A549 treated with AZD2906 at 1 μM for 4 hours (cell line): ENCODE results near the gene GPATCH4. TPM values are rescaled to one million over a fixed set of nuclear protein-coding genes. Genes with fewer than 3 reads are reported as not detected.

Source experiments
- total RNA-seq: library from RNA; stranded (reverse); fragments of 200-300 nt; extraction: Qiagen RNA extraction; gene quantifications from 5 replicates; pipeline ENCODE4 v1.2.3, GENCODE V29; 2022

GPATCH4 gene
- 59.2 to 93.7 TPM (median 63.4 TPM) in 5 replicates for total RNA-seq

DNA sequence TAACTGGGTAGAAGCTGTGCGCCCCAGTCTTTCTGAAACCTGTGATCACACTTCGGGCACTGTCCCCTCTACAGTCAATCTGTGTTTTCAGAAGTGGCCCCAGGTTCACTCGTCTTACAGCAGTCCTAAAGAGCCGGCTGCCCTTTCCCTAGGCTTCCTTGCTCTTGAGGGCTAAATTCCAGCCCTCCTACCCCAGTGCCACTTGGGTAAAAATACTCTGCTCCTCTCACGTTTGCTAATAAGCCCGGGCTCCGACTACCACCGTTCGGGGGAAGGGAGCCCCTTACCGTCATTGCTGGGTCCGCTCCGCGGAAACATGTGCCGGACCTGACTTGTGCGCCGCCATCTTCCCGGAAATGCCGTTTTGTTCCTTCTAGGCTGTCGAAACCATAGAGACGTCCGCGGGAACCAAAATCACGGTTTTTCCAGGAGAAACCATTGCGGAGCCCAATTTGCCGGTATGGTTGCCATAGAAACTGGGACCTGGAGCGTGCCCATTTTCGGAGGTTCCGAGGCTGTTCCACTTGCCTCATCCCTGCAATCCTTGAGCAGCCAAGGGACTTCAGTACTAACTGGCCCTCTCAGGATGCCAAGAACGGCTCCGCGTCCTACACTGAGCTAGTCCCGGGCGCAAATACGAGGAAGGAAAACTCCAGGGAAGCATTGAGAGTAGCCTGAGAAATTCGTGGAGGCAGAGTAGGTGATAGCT, at the start of gene GPATCH4:
Gene GPATCH4 (minus strand): TSS at position 358 of the 709 bp plus-strand sequence.

DNA sequence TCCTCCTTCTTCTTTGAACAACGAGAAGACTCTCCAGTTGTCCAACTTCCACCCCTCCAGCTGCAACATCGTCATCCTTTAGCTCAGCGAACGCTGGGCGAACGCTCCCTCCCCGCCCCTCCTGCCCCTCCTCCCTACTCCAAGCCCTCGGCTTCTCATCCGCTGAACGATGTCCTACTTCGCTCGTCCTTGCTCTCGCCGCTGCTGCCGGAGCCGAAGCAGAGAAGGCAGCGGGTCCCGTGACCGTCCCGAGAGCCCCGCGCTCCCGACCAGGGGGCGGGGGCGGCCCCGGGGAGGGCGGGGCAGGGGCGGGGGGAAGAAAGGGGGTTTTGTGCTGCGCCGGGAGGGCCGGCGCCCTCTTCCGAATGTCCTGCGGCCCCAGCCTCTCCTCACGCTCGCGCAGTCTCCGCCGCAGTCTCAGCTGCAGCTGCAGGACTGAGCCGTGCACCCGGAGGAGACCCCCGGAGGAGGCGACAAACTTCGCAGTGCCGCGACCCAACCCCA, 40.5 kb upstream of the GPATCH4 start, which contains the start of gene BCAN:
Gene BCAN (plus strand): TSS at position 357 of the 504 bp plus-strand sequence. CDS start 3,938 bp downstream, outside the sequence.

GRCh38 chr1:156618853-156619581, 17.7 kb upstream of the GPATCH4 start, which contains the start of gene HAPLN2:
HAPLN2 (plus strand) TSS chr1:156619415; CDS start chr1:156623491, 4,076 bp downstream.

DNA sequence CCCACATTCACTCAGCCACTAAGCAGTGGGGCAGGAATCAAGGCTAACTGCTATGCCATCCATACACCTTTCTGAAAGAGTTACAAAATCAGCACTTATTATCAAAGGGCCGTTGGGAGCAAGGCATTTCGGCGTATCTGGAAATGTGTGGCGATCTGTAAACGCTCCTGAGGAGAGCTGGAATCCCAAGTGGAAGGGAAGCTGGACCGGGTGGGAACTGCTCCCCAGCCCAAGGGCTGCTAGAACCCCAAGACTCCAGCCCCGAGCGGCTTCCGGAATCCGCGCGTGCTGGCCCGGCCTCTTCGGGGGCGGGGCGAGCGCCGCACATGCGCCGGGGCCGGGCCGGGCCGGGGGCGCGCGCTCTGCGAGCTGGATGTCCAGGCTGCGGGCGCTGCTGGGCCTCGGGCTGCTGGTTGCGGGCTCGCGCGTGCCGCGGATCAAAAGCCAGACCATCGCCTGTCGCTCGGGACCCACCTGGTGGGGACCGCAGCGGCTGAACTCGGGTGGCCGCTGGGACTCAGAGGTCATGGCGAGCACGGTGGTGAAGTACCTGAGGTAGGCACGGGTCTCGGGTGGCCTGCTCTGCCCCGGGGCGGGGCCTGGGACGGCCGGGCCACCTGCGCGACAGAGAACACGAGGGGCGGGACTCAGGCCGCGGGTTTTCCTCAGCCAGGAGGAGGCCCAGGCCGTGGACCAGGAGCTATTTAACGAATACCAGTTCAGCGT, 9.7 kb downstream of the GPATCH4 start, which contains the start of gene NAXE:
Gene NAXE (plus strand): TSS at position 345 of the 726 bp plus-strand sequence. CDS start 29 bp downstream, at position 374.

DNA sequence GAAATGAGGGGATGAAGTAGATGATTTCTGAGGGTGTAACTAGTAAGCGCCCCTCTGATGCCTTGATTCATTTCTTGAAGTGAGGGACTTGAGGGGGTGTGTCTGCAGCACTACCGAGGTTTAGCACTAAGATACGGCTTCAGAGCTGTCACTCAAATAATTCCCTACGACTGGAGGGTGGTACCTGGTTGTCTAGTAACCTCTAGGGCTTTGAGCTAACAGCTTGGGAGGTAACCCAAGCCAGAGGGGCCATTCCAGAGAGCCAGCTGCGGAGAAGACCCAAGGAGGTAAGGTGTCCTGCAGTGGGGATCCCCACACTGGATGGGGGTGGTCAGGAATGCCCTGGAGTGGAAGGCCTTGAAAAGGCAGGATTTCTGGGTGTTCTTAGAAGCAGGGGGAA, 21.8 kb downstream of the GPATCH4 start, which contains the start of gene TTC24:
Gene TTC24 (plus strand): TSS at position 252 of the 400 bp plus-strand sequence. CDS start 1,642 bp downstream, outside the sequence.

DNA sequence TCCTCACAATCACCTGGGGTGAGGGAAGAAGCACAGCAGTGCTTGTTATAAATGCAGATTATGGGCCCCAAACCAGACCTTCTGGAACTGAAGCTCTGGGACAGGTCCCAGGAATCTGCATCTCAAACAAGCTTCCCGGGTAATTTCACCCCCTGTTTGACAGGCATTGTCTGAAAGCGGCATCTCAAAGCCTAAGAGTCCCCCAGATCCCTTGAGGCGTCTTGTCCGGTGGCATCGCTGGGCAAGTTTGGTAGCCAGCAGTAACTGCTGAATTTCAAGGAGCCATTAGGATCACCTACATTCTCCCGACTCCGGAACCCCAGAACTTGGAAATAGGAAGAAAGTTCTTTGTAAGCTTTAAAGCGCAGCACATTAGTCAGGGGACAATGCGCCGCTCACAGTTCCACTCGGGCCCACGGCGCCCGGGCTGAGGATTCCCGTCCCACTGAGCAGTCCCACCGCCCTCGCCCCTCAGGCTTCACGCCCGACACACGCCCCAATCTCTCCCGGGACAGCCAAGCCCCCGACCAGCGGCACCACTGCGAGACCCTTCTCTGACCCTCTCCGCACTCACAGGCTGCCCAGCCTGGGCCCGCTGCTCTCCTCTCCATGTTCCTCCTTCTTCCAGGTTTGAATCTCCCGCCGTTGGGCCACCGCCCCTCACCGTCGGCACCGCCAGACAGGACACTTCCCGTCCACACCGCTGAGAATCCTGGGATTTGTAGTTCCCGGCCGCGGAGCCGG, 29.2 kb downstream of the GPATCH4 start, which contains the start of gene IQGAP3:
Gene IQGAP3 (minus strand): TSS at position 647 of the 744 bp plus-strand sequence. CDS start 36 bp downstream, at position 611.

Other genes with a start within 250 kb of the GPATCH4 start
- gene RHBG, start 232.3 kb downstream of the GPATCH4 start, total RNA-seq: not detected in 5 replicates
- gene MEF2D, start 100.7 kb downstream of the GPATCH4 start, total RNA-seq: 24.3 to 33.5 TPM (median 30.3 TPM) in 5 replicates
- 13.7 to 19.1 TPM (median 15.6 TPM) in 5 replicates for gene IQGAP3, start 28.9 kb downstream of the GPATCH4 start, total RNA-seq
- not detected in 5 replicates for gene TTC24, start 21.8 kb downstream of the GPATCH4 start, total RNA-seq
- 141 to 177 TPM (median 166 TPM) in 5 replicates for gene NAXE, start 9.7 kb downstream of the GPATCH4 start, total RNA-seq
- gene HAPLN2, start 17.9 kb upstream of the GPATCH4 start, total RNA-seq: 0.13 to 0.29 TPM (median 0.20 TPM) in 4 of 5 replicates, not detected in the other
- 0.06 to 0.15 TPM (median 0.10 TPM) in 4 of 5 replicates, not detected in the other for gene BCAN, start 40.6 kb upstream of the GPATCH4 start, total RNA-seq
- gene NES, start 75.9 kb upstream of the GPATCH4 start, total RNA-seq: 0.97 to 1.2 TPM (median 1.1 TPM) in 5 replicates
- gene CRABP2, start 104.1 kb upstream of the GPATCH4 start, total RNA-seq: 7.6 to 12.4 TPM (median 7.9 TPM) in 5 replicates
- gene METTL25B, start 127.0 kb upstream of the GPATCH4 start, total RNA-seq: 22.7 to 25.3 TPM (median 24.5 TPM) in 5 replicates
- 38.1 to 53.1 TPM (median 40.2 TPM) in 5 replicates for gene ISG20L2, start 127.3 kb upstream of the GPATCH4 start, total RNA-seq
- 170 to 214 TPM (median 194 TPM) in 5 replicates for gene MRPL24, start 139.6 kb upstream of the GPATCH4 start, total RNA-seq
- 403 to 447 TPM (median 425 TPM) in 5 replicates for gene HDGF, start 150.2 kb upstream of the GPATCH4 start, total RNA-seq
- 70.1 to 77.8 TPM (median 71.0 TPM) in 5 replicates for gene PRCC, start 166.1 kb upstream of the GPATCH4 start, total RNA-seq
- gene SH2D2A, start 215.4 kb upstream of the GPATCH4 start, total RNA-seq: 2.9 to 4.2 TPM (median 3.4 TPM) in 5 replicates